Caco-2 (cell line): ENCODE measurements around the gene PGAM2. TPM values are rescaled to one million over a fixed set of nuclear protein-coding genes. Genes with fewer than 3 reads are reported as not detected.

ENCODE experiments used
- BruUV-seq: library from RNA; stranded (reverse); fragments of 400-500 nt; replicated peaks from 2 replicates; lab custom pipeline; 2021; lab: Mats Ljungman, UMichigan
- CTCF ChIA-PET: fragments of 300-600 bp; sonication (Branson Sonifier 250); formaldehyde crosslinking; loops from one replicate; lab custom pipeline; 2022; ENCODE audit warnings: antibody characterized with exemption; lab: Charles Lee
- POLR2A ChIA-PET: fragments of 300-600 bp; sonication (Branson Sonifier 250); formaldehyde crosslinking; loops from one replicate; lab custom pipeline; 2022; ENCODE audit warnings: antibody characterized with exemption; lab: Charles Lee
- DNase-seq, 2 experiments: peaks; one replicate each; pipeline versions ENCODE4 v3.0.0 to v3.0.0-alpha.2; 2020 to 2022
- H3K27me3 ChIP-seq: replicated peaks from 2 replicates; pipeline ENCODE4 v1.6.0; 2011; ENCODE audit warnings: low read length; ENCODE audit not compliant: control insufficient read depth, insufficient read depth
- H3K36me3 ChIP-seq: 2 replicates; pipeline ENCODE4 v1.5.1; 2011; ENCODE audit warnings: low read length; ENCODE audit not compliant: control insufficient read depth, insufficient read depth
- H3K4me1 ChIP-seq: fragments of 250-450 bp; sonication (Bioruptor Pico); 2 replicates; pipeline ENCODE4 v1.5.1; 2020; ENCODE audit warnings: mild to moderate bottlenecking
- H3K4me3 ChIP-seq: 2 replicates; pipeline ENCODE4 v1.5.1; 2011; ENCODE audit warnings: low read depth, mild to moderate bottlenecking, control low read depth, low read length
- H3K9me3 ChIP-seq: fragments of 250-450 bp; sonication (Bioruptor Pico); 2 replicates; pipeline ENCODE4 v1.5.1; 2020; ENCODE audit warnings: mild to moderate bottlenecking, moderate library complexity
- H3K27ac Mint-ChIP-seq: one replicate; pipeline ENCODE4 v1.8.0; 2022; ENCODE audit warnings: mixed read lengths; ENCODE audit not compliant: unreplicated experiment
- H3K27me3 Mint-ChIP-seq: one replicate; pipeline ENCODE4 v1.8.0; 2022; ENCODE audit warnings: mixed read lengths; ENCODE audit not compliant: insufficient read depth, unreplicated experiment
- H3K36me3 Mint-ChIP-seq: one replicate; pipeline ENCODE4 v1.8.0; 2022; ENCODE audit warnings: mild to moderate bottlenecking, mixed read lengths; ENCODE audit not compliant: insufficient read depth, unreplicated experiment
- H3K4me1 Mint-ChIP-seq: one replicate; pipeline ENCODE4 v1.8.0; 2022; ENCODE audit warnings: low read depth, mixed read lengths; ENCODE audit not compliant: unreplicated experiment
- H3K4me3 Mint-ChIP-seq: one replicate; pipeline ENCODE4 v1.8.0; 2022; ENCODE audit warnings: mild to moderate bottlenecking, moderate library complexity, mixed read lengths; ENCODE audit not compliant: unreplicated experiment
- H3K9me3 Mint-ChIP-seq: one replicate; pipeline ENCODE4 v1.8.0; 2022; ENCODE audit warnings: mixed read lengths; ENCODE audit not compliant: unreplicated experiment
- CTCF ChIP-seq, 2 experiments: fragments of 200-600 bp in 1 of 2; IDR thresholded peaks; 1 replicate in 1 of 2; 2 replicates in 1 of 2; pipeline versions ENCODE4 v1.5.1 to v1.8.0; 2011 to 2022; ENCODE audit warnings: antibody characterized with exemption in 1 of 2, control low read depth in 1 of 2, inconsistent platforms in 1 of 2, low read depth in 1 of 2, low read length in 1 of 2, mild to moderate bottlenecking in 1 of 2, moderate library complexity in 1 of 2; ENCODE audit not compliant: insufficient read depth in 1 of 2, severe bottlenecking in 1 of 2, unreplicated experiment in 1 of 2
- intact Hi-C: fragments of 100-400 bp; cut with micrococcal nuclease; formaldehyde crosslinking; loops from one replicate; pipeline ENCODE4 v1.10.0; 2022; ENCODE audit not compliant: unreplicated experiment
- total RNA-seq: library from RNA; stranded (reverse); gene quantifications from 2 replicates; pipeline ENCODE4 v1.2.3, GENCODE V29; 2022

The PGAM2 gene
- total RNA-seq, 1 experiment from 2014 or later: not detected

- POLR2A ChIA-PET: no interaction called here
- Histone ChIP-seq H3K9me3 (no peaks in the 10 kb centered on the region), H3K4me1 (no peaks in the 10 kb centered on the region), H3K4me3 (no peak overlapping the region), H3K36me3 (no peaks in the 10 kb centered on the region), H3K27me3 (no peaks in the 10 kb centered on the region)
- no peak overlapping the region for H3K27ac Mint-ChIP-seq
- no peak for TF ChIP-seq CTCF (IDR thresholded peaks at IDR 0.05; ENCODE audit: insufficient read depth in 1 of 2, low read depth in 1 of 2, low read length in 1 of 2, severe bottlenecking in 1 of 2, unreplicated experiment in 1 of 2)
- no TSS peak for BruUV-seq
- no peak for DNase-seq
- no peak overlapping the region for H3K4me3 Mint-ChIP-seq
- H3K27me3 Mint-ChIP-seq: no peaks in the 10 kb centered on the region
- H3K36me3 Mint-ChIP-seq: no peaks in the 10 kb centered on the region
- intact Hi-C loops: no loop called here
- CTCF ChIA-PET: no interaction called here
- no peaks in the 10 kb centered on the region for H3K9me3 Mint-ChIP-seq
- H3K4me1 Mint-ChIP-seq: peaks cover 7% of the 10 kb centered on the region
These were observed 29.7 kb upstream of the PGAM2 start for GRCh38 chr7:44094883-44095592.

- Mint-ChIP-seq H3K36me3 (no peaks in the 10 kb centered on the region), H3K27ac (no peak overlapping the region), H3K9me3 (no peaks in the 10 kb centered on the region), H3K27me3 (no peaks in the 10 kb centered on the region), H3K4me3 (no peak overlapping the region), H3K4me1 (peaks cover 7% of the 10 kb centered on the region)
- Histone ChIP-seq H3K4me3 (no peak overlapping the region), H3K36me3 (no peaks in the 10 kb centered on the region), H3K27me3 (no peaks in the 10 kb centered on the region), H3K4me1 (no peaks in the 10 kb centered on the region), H3K9me3 (no peaks in the 10 kb centered on the region)
- no peak for TF ChIP-seq CTCF (IDR thresholded peaks at IDR 0.05; ENCODE audit: insufficient read depth in 1 of 2, low read depth in 1 of 2, low read length in 1 of 2, severe bottlenecking in 1 of 2, unreplicated experiment in 1 of 2)
- DNase-seq: no peak
- ChIA-PET CTCF (no interaction called here), POLR2A (no interaction called here)
- no TSS peak for BruUV-seq
- intact Hi-C loops: no loop called here
These were observed 29.0 kb upstream of the PGAM2 start for GRCh38 chr7:44094365-44094764.

GRCh38 chr7:44093102-44093641 is 27.8 kb upstream of the PGAM2 start:
- no peak overlapping the region for H3K4me3 ChIP-seq
- no peaks in the 10 kb centered on the region for H3K27me3 Mint-ChIP-seq
- POLR2A ChIA-PET: no interaction called here

More at GRCh38 chr7:44093102-44093641, 27.8 kb upstream of the PGAM2 start:
- Histone ChIP-seq H3K9me3 (no peaks in the 10 kb centered on the region), H3K4me1 (no peaks in the 10 kb centered on the region), H3K36me3 (no peaks in the 10 kb centered on the region), H3K27me3 (no peaks in the 10 kb centered on the region)
- BruUV-seq: no TSS peak
- no peaks in the 10 kb centered on the region for H3K36me3 Mint-ChIP-seq
- intact Hi-C loops: no loop called here
- H3K4me1 Mint-ChIP-seq: peaks cover 7% of the 10 kb centered on the region
- no peaks in the 10 kb centered on the region for H3K9me3 Mint-ChIP-seq
- H3K4me3 Mint-ChIP-seq: no peak overlapping the region
- DNase-seq: no peak
- TF ChIP-seq CTCF (IDR thresholded peaks at IDR 0.05; ENCODE audit: insufficient read depth in 1 of 2, low read depth in 1 of 2, low read length in 1 of 2, severe bottlenecking in 1 of 2, unreplicated experiment in 1 of 2): no peak
- CTCF ChIA-PET: no interaction called here
- H3K27ac Mint-ChIP-seq: no peak overlapping the region
